NAMALWA (cell line): ENCODE results near the gene SERPIND1.
"Not testable (repeated sequence)": the region's sequence is repeated elsewhere in the genome, so short reads cannot be mapped to it uniquely, and the experiment has no call there.

ENCODE experiments used
- DNase-seq: peaks from one replicate; pipeline ENCODE4 v3.0.0-alpha.2; 2015; ENCODE audit warnings: low spot score

Gene SERPIND1

DNA sequence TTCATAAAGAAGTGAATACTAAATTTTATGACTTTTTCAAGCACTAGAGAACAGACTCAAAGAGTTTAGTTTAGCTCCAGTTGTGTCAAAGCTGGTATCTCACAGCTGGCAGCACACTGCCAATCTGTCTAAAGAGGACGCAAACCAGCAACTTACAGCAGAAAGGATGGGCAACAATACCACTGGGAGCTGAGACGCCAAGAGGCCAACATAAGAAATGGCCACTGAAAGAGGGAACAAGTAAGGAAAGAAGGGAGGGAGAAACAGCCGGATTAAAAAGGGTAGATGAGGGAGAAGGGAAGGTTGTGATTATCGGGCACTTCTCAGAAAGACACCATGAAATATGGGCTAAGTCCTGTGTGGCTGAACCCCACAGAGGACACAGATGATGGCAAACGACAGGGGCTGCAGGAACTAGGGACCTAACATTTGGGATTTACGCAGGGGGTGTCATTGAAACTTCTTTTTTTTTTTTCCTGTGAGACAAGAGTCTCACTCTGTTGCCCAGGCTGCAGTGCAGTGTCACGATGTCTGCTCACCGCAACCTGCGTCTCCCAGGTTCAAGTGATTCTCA, 41.7 kb downstream of the SERPIND1 start:
- DNase-seq: no peak

DNA sequence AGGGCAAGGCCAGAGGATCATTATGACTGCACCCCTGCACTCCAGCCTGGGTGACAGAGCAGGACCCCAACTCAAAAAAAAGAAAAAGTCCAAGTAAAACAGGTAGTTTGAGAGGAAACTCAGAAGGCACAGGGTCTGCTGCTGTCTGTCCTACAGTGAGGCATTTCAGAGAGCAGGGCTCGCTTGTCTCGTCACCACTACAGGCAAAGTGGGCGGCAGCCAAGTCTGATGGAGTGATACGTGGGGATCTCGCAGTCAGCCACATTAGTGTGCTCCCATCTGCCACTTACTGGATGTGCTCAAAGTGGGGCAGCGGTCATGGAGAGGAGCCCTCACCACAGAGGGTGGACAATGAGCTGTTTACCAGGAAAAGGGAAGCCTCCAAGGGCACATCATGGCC, 42.6 kb downstream of the SERPIND1 start:
- DNase-seq: no peak

DNA sequence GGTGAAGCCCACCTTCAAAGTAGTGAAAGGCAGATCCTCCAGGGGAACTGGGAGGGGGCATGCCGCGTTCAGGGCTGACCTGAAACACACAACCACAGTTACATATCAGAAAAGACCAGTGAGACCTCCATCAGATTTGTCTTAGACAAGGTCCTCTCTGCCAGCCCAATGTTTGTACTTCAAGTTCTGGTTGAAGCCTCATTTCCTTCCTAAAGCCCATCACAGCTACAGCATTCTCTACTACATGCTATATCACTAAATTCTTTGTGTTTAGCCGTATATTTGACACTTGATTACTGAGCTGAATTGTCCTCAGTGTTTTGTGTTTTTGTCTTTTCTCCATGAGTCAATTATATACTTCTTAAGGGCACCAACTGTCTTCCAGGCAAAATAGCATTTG, 44.6 kb downstream of the SERPIND1 start:
- DNase-seq: no peak

DNA sequence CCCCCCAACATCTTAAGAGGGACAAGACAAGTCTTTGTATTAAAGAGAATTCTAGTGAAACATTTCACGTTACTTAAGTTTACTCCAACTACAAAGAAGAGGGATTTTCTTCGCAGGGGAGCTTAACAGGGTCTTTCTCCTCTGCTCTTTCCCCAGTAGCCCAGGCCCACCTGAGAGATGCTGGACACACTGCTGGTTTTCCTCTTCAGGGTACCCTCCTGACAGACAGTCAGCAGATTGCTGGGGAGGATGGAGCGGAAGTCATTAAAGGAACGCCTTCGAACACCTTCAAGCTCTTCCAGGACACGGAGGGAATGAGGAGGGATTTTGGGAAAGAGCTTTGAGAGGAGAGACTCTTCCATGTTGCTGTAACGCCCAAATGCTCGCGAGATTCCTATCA, 45.6 kb downstream of the SERPIND1 start:
- no peak for DNase-seq

DNA sequence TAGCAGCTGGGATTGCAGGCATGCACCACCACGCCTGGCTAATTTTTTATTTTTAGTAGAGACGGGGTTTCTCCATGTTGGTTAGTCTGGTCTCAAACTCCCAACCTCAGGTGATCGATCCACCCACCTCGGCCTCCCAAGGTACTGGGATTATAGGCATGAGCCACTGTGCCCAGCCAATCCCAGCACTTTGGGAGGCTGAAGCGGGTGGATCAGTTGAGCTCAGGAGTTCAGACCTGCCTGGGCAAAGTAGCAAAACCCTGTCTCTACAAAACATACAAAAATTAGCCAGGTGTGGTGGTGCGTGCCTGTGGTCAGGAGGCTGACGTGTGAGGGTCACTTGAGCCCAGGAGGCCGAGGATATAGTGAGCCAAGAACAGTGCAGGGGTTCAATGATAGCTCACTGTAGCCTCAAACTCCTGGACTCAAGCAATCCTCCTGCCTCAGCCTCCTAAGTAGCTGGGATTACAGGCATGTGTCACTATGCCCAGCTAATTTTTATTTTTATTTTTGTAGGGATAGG, 47.9 kb downstream of the SERPIND1 start:
- not testable (repeated sequence) for DNase-seq

DNA sequence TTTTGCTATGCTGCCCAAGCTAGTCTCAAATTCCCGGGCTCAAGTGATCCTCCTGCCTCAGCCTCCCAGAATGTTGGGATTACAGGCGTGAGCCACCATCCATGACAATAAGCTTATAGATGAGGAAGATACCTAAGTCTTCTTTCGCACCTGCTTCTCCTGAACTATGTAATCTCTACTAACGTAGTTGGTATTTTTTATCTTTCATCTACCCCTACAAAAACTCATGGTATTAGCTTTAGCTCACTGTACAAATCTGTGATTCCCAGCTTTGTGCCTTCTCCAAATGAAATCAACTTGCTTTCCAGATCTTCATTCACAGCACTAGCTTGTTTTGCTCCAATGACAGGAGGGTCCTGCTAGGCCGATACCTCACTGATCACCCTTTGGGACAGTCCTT, 48.3 kb downstream of the SERPIND1 start:
- DNase-seq: no peak

DNA sequence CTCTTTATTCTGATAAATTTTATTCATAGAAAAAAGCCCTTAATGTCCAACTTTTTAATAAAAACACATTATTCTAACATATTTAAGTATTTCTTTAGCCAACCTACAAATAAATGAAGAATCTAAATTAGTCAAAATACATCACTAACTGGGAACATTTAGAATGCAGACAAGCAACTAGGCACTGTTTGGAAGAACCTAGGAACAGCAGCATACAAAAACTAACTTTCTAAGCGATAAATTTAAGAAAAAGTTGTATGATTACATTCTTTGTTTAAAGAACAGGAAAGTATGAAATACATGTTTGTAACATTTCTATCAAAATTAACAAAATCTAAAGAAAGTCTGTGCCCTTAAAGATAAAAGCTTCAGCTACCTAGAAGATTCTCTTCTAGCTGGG, 49.4 kb downstream of the SERPIND1 start:
- no peak for DNase-seq

DNA sequence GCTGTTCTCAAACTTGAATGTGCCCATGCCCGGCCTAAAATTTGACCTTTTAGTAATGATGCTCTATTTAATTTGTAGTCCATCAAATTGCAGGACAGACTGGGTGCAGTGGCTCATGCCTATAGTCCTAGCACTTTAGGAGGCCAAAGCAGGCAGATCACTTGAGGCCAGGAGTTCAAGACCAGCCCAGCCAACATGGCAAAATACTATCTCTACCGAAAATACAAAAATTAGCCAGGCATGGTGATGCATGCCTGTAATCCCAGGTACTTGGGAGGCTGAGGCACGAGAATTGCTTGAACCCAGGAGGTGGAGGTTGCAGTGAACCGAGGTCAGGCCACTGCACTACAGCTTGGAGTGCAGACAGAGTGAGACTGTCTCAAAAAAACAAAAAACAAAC, 51.3 kb downstream of the SERPIND1 start:
- DNase-seq: not testable (repeated sequence)

DNA sequence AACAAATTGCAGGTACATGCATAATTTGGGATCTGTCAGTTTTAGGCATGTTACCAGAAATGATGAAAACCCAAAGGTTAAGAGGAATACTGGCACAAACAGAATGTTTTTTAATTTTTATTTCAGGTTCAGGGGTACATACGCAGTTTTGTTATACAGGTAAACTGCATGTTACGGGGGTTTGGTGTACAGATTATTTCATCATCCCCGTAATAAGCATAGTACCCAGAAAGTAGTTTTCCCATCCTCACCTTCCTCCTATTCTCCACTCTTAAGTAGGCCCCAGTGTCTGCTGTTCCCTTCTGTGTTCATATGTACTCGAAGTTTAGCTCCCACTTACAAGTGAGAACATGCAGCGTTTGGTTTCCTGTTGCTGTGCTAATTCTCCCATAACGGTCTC, 51.7 kb downstream of the SERPIND1 start:
- DNase-seq: no peak

DNA sequence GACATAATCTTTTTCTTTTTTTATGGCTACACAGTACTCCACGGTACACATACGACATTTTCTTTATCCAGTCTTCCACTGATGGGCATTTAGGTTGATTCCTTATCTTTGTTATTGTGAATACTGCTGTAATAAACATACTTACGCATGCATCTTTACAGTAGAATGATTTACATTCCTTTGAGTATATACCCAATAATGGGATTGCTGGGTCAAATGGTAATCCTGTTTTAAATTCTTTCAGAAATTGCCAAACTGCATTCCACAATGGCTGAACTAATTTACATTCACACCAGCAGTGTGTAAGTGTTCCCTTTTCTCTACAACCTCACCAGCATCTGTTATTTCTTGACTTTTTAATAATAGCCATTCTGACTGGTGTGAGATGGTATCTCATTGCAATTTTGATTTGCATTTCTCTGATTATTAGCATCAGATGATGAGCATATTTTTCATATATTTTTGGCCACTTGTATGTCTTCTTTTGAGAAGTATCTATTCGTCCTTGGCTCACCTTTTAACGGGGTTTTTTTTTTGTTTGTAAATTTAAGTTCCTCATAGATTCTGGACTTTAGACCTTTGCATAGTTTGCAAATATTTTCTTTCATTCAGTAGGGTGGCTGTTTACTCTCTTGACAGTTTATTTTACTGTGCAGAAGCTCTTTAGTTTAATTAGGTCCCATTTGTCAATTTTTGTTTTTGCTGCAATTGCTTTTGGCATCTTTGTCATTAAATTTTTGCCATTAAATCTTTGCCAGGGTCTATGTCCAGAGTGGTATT, 52.6 kb downstream of the SERPIND1 start:
- not testable (repeated sequence) for DNase-seq

DNA sequence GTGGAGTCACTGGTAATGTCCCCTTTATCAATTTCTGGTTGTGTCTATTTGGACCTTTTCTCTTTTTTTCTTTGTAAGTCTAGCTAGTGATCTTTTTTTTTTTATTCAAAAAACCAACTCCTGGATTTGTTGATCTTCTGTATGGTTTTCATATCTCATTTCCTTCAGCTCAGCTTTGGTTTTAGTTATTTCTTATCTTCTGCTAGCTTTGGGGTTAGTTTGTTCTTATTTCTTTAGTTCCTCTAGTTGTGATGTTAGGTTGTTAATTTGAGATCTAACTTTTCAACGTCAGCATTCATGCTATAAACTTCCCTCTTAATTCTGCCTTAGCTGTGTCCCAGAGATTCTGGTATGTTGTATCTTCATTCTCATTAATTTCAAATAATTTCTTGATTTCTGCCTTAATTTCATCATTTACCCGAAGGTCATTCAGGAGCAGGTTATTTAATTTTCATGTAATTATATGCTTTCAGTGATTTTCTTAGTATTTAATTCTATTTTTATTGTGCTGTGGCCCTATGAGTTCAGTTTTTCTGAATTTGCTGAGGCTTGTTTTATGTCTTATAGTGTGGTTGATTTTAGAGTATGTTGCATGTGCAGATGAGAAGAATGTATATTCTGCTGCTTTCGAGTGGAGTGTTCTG, 55.7 kb downstream of the SERPIND1 start:
- no peak for DNase-seq

DNA sequence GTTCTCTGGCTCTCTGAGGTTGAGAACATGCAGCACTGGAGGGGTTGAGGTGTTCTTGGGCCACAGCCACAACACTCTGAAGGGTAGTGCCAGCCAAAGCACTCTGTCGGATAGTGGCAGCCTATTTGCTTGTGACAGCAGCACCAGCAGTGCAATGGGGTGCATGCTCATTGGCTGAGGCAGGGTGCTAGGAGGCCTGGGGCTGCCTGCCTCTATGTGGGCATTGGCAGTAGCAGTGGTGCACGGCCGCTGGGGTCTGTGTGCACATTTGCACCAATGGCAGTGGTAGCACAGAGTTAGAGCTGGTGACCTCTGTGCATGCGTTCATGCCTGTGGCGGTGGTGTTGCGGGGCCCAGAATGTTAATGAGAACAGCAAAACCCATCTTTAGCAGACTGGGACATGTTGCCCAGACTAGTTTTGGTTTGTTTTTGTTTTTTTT, 59.3 kb downstream of the SERPIND1 start:
- DNase-seq: no peak

DNA sequence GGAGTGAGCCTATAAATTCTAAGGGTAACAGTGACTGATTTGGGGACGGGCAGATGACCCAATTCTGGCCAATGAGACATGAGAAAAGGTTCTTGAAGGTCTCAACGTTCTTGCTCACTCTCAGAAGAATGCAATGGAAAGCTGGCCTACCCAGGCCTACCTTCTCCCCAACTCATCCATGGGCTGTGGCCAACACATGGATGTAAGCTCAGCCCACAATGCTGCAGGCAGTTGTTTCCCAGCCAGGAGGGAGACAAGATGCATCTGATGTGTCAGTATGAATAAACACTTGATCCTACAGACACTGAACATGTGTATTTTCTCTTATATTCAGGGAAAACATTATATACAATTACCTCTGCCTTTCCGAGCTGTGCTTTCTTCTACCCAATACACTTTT, 60.3 kb downstream of the SERPIND1 start:
- DNase-seq: no peak

DNA sequence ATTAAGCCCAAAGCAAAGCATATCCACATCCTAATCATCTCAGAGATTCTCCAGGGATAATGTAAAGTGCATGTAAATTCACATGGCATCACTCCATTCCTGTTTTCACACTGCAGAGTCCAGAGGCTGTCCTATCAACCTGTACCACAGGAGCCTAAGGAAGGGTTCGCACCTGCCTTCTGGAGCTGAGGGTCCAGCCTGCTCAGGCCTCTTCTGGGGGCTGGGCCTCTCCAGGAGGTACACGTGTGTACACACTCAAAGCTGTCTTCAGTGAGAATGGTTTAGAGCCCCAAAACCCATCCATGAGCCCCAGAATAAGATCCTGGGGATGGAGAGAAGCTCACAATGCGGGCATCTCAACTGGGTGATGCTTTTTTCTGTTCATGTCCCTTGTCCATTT, 60.8 kb downstream of the SERPIND1 start:
- no peak for DNase-seq
